Measurements from ENCODE around the gene PWP2.
"Not testable (repeated sequence)": the region's sequence is repeated elsewhere in the genome, so short reads cannot be mapped to it uniquely, and the experiment has no call there.

PWP2 gene

DNA sequence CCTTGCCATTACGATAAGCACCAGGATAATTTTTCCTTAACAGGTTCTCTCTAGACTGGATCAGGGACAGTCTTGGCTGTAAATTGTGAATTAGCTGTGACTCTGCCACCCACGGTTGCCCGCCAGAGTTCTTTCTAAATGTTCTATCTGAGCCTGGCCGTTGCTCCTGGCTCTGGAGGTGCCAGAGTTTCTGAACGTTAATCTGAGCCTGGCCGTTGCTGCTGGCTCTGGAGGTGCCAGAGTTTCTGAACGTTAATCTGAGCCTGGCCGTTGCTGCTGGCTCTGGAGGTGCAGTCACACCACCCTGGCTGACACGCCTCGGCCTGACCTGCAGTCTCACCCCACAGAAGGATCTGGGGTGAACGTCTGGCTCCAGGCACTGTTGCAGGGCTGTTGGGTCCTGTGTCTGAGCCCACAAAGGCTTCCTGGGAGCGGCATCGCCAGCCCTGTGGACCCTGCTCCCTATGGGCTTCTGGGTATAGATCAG, 56.0 kb downstream of the PWP2 start:
- not testable (repeated sequence) for DNase-seq (ENCODE audit: low spot score)

DNA sequence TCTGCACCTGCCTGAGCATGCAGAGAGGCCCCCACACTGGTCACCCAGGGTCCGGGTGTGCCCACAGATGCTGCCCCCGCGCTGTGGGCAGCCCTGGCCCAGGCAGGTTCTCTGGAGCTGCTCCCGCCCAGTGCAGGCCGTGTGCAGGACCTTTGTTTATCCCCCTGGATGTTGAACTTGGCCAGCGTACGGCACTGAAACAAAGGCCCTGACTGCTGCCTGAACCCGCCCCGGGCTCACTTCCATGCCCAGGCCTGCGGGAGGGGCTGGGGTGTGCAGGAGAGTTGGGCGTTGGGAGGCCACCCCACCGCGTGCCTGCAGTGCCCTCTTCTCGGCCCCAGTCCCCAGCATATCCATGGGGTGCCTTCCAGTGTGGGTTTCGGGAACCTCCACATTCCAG, 58.7 kb downstream of the PWP2 start:
- DNase-seq (ENCODE audit: low spot score), result not testable (repeated sequence)

DNA sequence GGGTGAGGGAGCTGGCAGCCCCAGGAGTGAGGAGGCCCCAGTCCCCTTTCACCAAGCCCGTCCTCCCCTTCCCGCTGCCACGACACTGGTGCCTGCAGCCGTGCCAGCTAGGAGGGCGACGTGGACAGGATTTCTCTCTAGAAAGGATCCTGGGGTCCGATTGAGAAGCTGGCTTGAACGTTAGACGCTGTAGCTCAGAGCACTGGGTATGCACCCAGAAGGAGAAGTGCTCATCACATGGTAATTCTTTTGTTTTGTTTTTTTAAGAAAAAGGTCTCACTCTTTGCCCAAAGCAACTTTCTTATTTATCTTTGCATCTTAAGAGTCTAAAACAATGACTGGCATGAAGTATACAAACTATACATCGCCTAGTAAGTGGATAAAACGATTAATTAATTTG, 60.3 kb downstream of the PWP2 start:
- not testable (repeated sequence) for DNase-seq (ENCODE audit: low spot score)

DNA sequence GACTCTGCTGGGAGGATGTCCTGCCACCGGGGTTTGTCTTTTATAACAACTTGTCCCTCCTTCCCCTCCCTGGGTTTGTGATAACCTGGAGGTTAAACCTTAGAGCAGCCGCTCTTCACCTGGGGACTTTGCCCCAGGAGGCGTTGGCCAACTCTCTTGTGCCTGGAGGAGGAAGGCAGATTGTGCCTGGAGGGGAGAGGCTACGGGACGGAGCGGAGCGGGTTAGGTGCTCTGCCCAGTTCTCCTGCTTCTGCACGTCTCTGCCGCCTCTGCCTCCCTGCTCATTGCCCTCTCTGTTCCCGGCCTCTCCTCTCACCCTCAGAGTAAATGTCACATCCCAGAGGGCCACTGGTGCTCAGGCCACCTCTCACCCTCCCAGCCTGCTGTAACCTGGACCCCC, 63.1 kb downstream of the PWP2 start:
- not testable (repeated sequence) for DNase-seq (ENCODE audit: low spot score)

DNA sequence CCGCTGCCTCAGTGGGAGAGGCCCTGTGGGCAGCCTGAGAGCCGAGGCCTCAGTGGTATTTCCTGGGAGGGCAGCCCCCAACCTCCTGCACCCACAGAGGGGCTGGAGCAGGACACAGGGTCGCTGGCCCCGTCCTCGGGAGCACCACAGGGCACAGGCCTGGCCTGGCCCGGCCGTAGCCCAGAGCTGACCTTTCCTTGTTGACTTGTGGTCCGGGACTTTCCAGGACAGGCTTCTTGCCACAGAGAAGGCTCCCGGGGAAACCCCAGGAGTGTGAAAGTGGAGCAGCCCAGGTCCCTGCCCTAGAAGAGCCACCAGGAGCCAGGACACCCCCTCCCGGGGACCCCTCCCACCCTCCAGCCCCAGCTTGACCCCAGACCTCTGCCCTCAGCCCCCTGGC, 63.7 kb downstream of the PWP2 start:
- not testable (repeated sequence) for DNase-seq (ENCODE audit: low spot score)

DNA sequence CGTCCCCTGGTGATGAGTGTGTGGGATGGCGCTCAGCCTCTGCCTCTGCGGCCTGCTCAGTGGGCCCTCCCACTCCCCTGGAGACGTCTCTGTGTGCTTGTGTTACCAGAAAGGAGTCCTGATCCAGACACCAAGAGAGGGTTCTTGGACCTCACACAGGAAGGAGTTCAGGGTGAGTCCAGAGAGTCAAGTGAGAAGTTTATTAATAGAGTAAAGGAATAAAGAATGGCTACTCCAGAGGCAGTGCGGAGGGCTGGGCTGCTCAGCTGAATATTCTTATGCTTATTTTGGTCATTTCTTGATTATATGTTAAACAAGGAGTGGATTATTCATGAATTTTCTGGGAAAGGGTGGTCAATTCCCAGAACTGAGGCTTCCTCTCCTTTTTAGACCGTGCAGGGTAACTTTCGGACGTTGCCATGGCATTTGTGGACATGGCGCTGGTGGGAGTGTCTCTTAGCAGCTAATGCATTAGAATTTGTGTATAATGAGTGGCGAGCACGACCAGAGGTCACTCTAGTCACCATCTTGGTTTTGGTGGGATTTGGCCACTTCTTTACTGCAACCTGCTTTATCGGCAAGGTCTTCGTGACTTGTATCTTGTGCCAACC, 64.9 kb downstream of the PWP2 start:
- DNase-seq (ENCODE audit: low spot score), result not testable (repeated sequence)

DNA sequence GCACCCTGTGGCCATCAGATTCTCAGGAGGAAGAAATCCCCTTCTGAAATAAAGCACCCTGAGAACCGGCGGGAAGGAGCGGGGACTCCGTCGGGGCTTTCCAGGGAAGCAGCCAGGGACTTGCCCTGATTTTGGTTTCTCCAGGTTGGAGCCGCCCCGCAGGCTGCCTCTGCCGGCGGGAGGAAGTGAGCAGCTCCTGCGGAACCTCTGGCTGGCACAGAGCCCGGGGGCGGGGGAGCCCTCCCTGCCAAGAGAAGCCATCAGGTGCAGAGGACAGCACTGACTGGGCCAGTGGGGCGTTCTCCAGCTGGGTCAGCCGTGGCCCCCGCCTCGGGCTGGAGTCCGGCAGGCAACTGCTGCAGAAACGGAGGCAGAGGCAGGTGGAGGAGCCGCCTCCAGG, 65.5 kb downstream of the PWP2 start:
- DNase-seq (ENCODE audit: low spot score), result not testable (repeated sequence)

DNA sequence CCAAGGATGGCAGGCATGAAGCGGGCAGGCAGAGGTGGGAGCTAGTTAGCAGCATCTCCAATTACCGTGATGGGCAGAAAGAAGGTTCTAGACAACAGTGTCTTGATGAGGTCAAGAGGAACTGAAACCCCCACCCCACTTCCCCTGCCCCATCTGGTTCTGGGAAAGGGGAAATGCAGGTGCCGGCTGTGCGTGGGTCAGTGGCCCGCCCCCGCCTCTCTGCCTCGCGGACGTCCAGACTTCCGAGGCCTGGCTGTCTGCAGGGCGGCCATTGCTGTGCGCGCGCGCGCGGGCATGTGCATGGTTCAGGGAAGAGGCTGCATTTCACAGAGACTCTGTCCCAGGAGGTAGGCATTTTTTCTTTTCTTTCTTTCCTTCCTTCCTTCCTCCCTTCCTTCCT, 68.0 kb downstream of the PWP2 start:
- not testable (repeated sequence) for DNase-seq (ENCODE audit: low spot score)

DNA sequence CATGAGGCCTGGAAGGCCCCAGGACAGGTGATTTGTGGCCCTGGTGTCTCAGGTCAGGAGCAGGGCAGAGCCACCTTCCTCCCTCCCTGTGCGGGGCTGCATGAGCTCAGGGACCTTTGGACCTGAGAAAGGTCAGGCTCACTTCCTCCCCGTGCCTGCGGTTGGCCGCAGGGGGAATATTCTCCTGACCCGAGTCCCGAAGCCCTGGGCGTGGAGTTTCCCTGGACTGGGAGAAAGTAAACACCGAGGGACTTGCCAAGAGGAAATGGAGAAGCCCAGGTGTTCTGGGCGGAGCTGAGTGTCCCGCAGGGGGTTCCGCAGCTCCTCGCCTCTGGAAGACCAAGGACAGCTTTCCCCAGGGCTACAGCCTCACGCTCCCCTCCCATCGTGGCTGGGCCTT, 68.9 kb downstream of the PWP2 start:
- not testable (repeated sequence) for DNase-seq (ENCODE audit: low spot score)

All from GM03348 (cell line).